Progenitor cell of endocrine pancreas (in vitro differentiated cells): ENCODE results near the gene AGBL1. TPM values are rescaled to one million over a fixed set of nuclear protein-coding genes. Genes with fewer than 3 reads are reported as not detected.

Source experiments
- DNase-seq: peaks from one replicate; pipeline ENCODE4 v3.0.0; 2021; ENCODE audit warnings: low spot score; ENCODE audit not compliant: unreplicated experiment
- H3K27ac Mint-ChIP-seq: 2 replicates; pipeline ENCODE4 v1.8.0; 2021; ENCODE audit warnings: mild to moderate bottlenecking, moderate library complexity, mixed read lengths
- H3K27me3 Mint-ChIP-seq: 2 replicates; pipeline ENCODE4 v1.8.0; 2021; ENCODE audit warnings: mixed read lengths
- H3K36me3 Mint-ChIP-seq: 2 replicates; pipeline ENCODE4 v1.8.0; 2022; ENCODE audit warnings: mixed read lengths; ENCODE audit not compliant: insufficient read depth
- H3K4me1 Mint-ChIP-seq: 2 replicates; pipeline ENCODE4 v1.8.0; 2021; ENCODE audit warnings: low read depth, mixed read lengths
- H3K4me3 Mint-ChIP-seq: 2 replicates; pipeline ENCODE4 v1.8.0; 2021; ENCODE audit warnings: low read depth, mild to moderate bottlenecking, moderate library complexity, mixed read lengths
- H3K9me3 Mint-ChIP-seq: 2 replicates; pipeline ENCODE4 v1.8.0; 2021; ENCODE audit warnings: low read depth, mixed read lengths
- CTCF ChIP-seq: fragments of 200-600 bp; sonication (generic); IDR thresholded peaks from one replicate; pipeline ENCODE4 v1.5.0; 2021; ENCODE audit warnings: antibody characterized with exemption, mild to moderate bottlenecking; ENCODE audit not compliant: unreplicated experiment
- total RNA-seq: library from RNA; stranded (reverse); gene quantifications from 2 replicates; pipeline ENCODE4 v1.2.1, GENCODE V29; 2021

Gene AGBL1
- total RNA-seq, 1 donor from 2014 or later, result not detected

GRCh38 chr15:86849558-86850285 is 770.1 kb downstream of the AGBL1 start:
- no peaks in the 10 kb centered on the region for H3K4me1 Mint-ChIP-seq
- no peak for TF ChIP-seq CTCF
- H3K36me3 Mint-ChIP-seq, result no peaks in the 10 kb centered on the region
- H3K4me3 Mint-ChIP-seq, result no peak overlapping the region
- no peak for DNase-seq
- no peaks in the 10 kb centered on the region for H3K9me3 Mint-ChIP-seq
- no peaks in the 10 kb centered on the region for H3K27me3 Mint-ChIP-seq
- no peak overlapping the region for H3K27ac Mint-ChIP-seq

- Mint-ChIP-seq H3K27me3 (no peaks in the 10 kb centered on the region), H3K4me3 (no peak overlapping the region), H3K27ac (no peak overlapping the region), H3K9me3 (no peaks in the 10 kb centered on the region), H3K4me1 (no peaks in the 10 kb centered on the region), H3K36me3 (no peaks in the 10 kb centered on the region)
- no peak for TF ChIP-seq CTCF
- DNase-seq, result no peak
Measured at GRCh38 chr15:86850939-86851338, 771.3 kb downstream of the AGBL1 start.

- Mint-ChIP-seq H3K27me3 (peaks cover 8% of the 10 kb centered on the region), H3K36me3 (no peaks in the 10 kb centered on the region), H3K4me1 (no peaks in the 10 kb centered on the region), H3K9me3 (no peaks in the 10 kb centered on the region), H3K4me3 (no peak overlapping the region), H3K27ac (no peak overlapping the region)
- DNase-seq, result no peak
- TF ChIP-seq CTCF, result no peak
Measured at GRCh38 chr15:86852741-86853140, 773.1 kb downstream of the AGBL1 start.

- H3K4me1 Mint-ChIP-seq, result no peaks in the 10 kb centered on the region
- H3K9me3 Mint-ChIP-seq, result no peaks in the 10 kb centered on the region
- no peak for TF ChIP-seq CTCF
- H3K27ac Mint-ChIP-seq, result no peak overlapping the region
- no peak for DNase-seq
- peaks cover 11% of the 10 kb centered on the region for H3K27me3 Mint-ChIP-seq
- H3K4me3 Mint-ChIP-seq, result no peak overlapping the region
- no peaks in the 10 kb centered on the region for H3K36me3 Mint-ChIP-seq
Measured at GRCh38 chr15:86854176-86854575, 774.5 kb downstream of the AGBL1 start.

GRCh38 chr15:86855307-86856291 is 775.9 kb downstream of the AGBL1 start:
- no peak for DNase-seq
- TF ChIP-seq CTCF, result no peak
- Mint-ChIP-seq H3K36me3 (no peaks in the 10 kb centered on the region), H3K27ac (no peak overlapping the region), H3K9me3 (no peaks in the 10 kb centered on the region), H3K4me3 (no peak overlapping the region), H3K27me3 (peaks cover 11% of the 10 kb centered on the region), H3K4me1 (no peaks in the 10 kb centered on the region)
